PC-9 (cell line): ENCODE data around the gene INVS. TPM values are rescaled to one million over a fixed set of nuclear protein-coding genes. Genes with fewer than 3 reads are reported as not detected.

Source experiments
- BruUV-seq: library from RNA; stranded (reverse); fragments of 400-500 nt; replicated peaks from 2 replicates; lab custom pipeline; 2021; lab: Mats Ljungman, UMichigan
- CTCF ChIA-PET: fragments of 300-600 bp; sonication (Branson Sonifier 250); formaldehyde crosslinking; loops from one replicate; lab custom pipeline; 2022; ENCODE audit warnings: antibody characterized with exemption; lab: Charles Lee
- POLR2A ChIA-PET: fragments of 300-600 bp; sonication (Branson Sonifier 250); formaldehyde crosslinking; loops from one replicate; lab custom pipeline; 2022; ENCODE audit warnings: antibody characterized with exemption; ENCODE audit not compliant: unreplicated experiment; lab: Charles Lee
- DNase-seq, 2 experiments: peaks; one replicate each; pipeline versions ENCODE4 v3.0.0 to v3.0.0-alpha.2; 2015 to 2022; ENCODE audit warnings: mixed read lengths in 1 of 2
- H2AFZ ChIP-seq: fragments of 200-600 bp; sonication (generic); 2 replicates; pipeline ENCODE4 v1.8.1; 2017; ENCODE audit warnings: antibody characterized with exemption
- H3F3A ChIP-seq: fragments of 200-600 bp; sonication (generic); 2 replicates; pipeline ENCODE4 v1.8.1; 2017; ENCODE audit warnings: antibody characterized with exemption, mild to moderate bottlenecking, low read depth; ENCODE audit not compliant: insufficient read depth
- H3K27ac ChIP-seq: fragments of 200-600 bp; sonication (generic); 2 replicates; pipeline ENCODE4 v1.6.1; 2016; ENCODE audit warnings: mixed run types
- H3K27me3 ChIP-seq: fragments of 200-600 bp; sonication (generic); 2 replicates; pipeline ENCODE4 v1.6.1; 2016; ENCODE audit warnings: low read depth, mixed run types; ENCODE audit not compliant: insufficient read depth
- H3K36me3 ChIP-seq: fragments of 200-600 bp; sonication (generic); 2 replicates; pipeline ENCODE4 v1.6.1; 2016; ENCODE audit warnings: low read depth, mixed run types
- H3K4me1 ChIP-seq: fragments of 200-600 bp; sonication (generic); replicated peaks from 2 replicates; pipeline ENCODE4 v1.6.1; 2016; ENCODE audit warnings: mixed run types; ENCODE audit not compliant: insufficient read depth
- H3K4me2 ChIP-seq: fragments of 200-600 bp; sonication (generic); 2 replicates; pipeline ENCODE4 v1.6.1; 2017; ENCODE audit warnings: mixed run types
- H3K4me3 ChIP-seq: fragments of 200-600 bp; sonication (generic); 2 replicates; pipeline ENCODE4 v1.6.1; 2016; ENCODE audit warnings: mixed run types
- H3K79me2 ChIP-seq: fragments of 200-600 bp; sonication (generic); 2 replicates; pipeline ENCODE4 v1.6.1; 2017; ENCODE audit warnings: low read depth, mixed run types
- H3K9me2 ChIP-seq: fragments of 200-600 bp; sonication (generic); 2 replicates; pipeline ENCODE4 v1.8.1; 2017; ENCODE audit warnings: mild to moderate bottlenecking; ENCODE audit not compliant: insufficient read depth
- H3K9me3 ChIP-seq: fragments of 200-600 bp; sonication (generic); 2 replicates; pipeline ENCODE4 v1.8.1; 2016; ENCODE audit warnings: low read depth; ENCODE audit not compliant: insufficient read depth
- H4K20me1 ChIP-seq: fragments of 200-600 bp; sonication (generic); 2 replicates; pipeline ENCODE4 v1.8.1; 2017; ENCODE audit not compliant: insufficient read depth
- CTCF ChIP-seq: fragments of 200-600 bp; sonication (generic); conservative IDR thresholded peaks from 2 replicates; pipeline ENCODE4 v1.6.1; 2017; ENCODE audit warnings: mixed run types, antibody characterized with exemption, mild to moderate bottlenecking, moderate library complexity
- EZH2 ChIP-seq: fragments of 200-600 bp; sonication (generic); IDR thresholded peaks from 2 replicates; pipeline ENCODE4 v1.8.0; 2017; ENCODE audit warnings: antibody characterized with exemption, low read depth
- intact Hi-C: fragments of 100-400 bp; cut with micrococcal nuclease; formaldehyde crosslinking; loops from one replicate; pipeline ENCODE4 v1.10.0; 2022; ENCODE audit not compliant: unreplicated experiment
- total RNA-seq: library from RNA; stranded (reverse); gene quantifications from 2 replicates; pipeline ENCODE4 v1.2.3, GENCODE V29; 2021

Gene INVS
- total RNA-seq, 1 experiment from 2014 or later: 24.0 TPM

- intact Hi-C loops: no loop called here
- no peak overlapping the region for H3K4me3 ChIP-seq
Observed at GRCh38 chr9:100285080-100285479, 186.0 kb downstream of the INVS start.

GRCh38 chr9:100285601-100286000, 186.6 kb downstream of the INVS start:
- H3K4me1 ChIP-seq: no peaks in the 10 kb centered on the region
- H3K36me3 ChIP-seq: peaks cover 22% of the 10 kb centered on the region; the same call in 1 of the 2 replicates
- CTCF ChIA-PET: no interaction called here
- no peaks in the 10 kb centered on the region for H3F3A ChIP-seq
- no peak overlapping the region for H3K4me2 ChIP-seq
- H3K9me3 ChIP-seq: peaks cover 12% of the 10 kb centered on the region; the same call in 1 of the 2 replicates
- H3K9me2 ChIP-seq: no peaks in the 10 kb centered on the region
- TF ChIP-seq CTCF (no peak), EZH2 (no peak)
- H3K79me2 ChIP-seq: no peaks in the 10 kb centered on the region
- no peak overlapping the region for H3K4me3 ChIP-seq
- DNase-seq: no peak
- H3K27ac ChIP-seq: no peak overlapping the region
- no peaks in the 10 kb centered on the region for H4K20me1 ChIP-seq
- H3K27me3 ChIP-seq: no peaks in the 10 kb centered on the region
- POLR2A ChIA-PET: no interaction called here
- no peak overlapping the region for H2AFZ ChIP-seq
- intact Hi-C loops: no loop called here
- no TSS peak for BruUV-seq

More at GRCh38 chr9:100285080-100285479, 186.0 kb downstream of the INVS start:
- H3F3A ChIP-seq: no peaks in the 10 kb centered on the region
- H3K79me2 ChIP-seq: no peaks in the 10 kb centered on the region
- H3K4me1 ChIP-seq: no peaks in the 10 kb centered on the region
- H4K20me1 ChIP-seq: no peaks in the 10 kb centered on the region
- no peak for DNase-seq
- no peak overlapping the region for H2AFZ ChIP-seq
- peaks cover 12% of the 10 kb centered on the region; the same call in 1 of the 2 replicates for H3K9me3 ChIP-seq
- CTCF ChIA-PET: no interaction called here
- POLR2A ChIA-PET: no interaction called here
- no peak overlapping the region for H3K4me2 ChIP-seq
- H3K27ac ChIP-seq: no peak overlapping the region
- H3K27me3 ChIP-seq: no peaks in the 10 kb centered on the region
- no TSS peak for BruUV-seq
- peaks cover 17% of the 10 kb centered on the region; the same call in 1 of the 2 replicates for H3K36me3 ChIP-seq
- no peaks in the 10 kb centered on the region for H3K9me2 ChIP-seq
- TF ChIP-seq EZH2: no peak
- no peak for TF ChIP-seq CTCF

- BruUV-seq: no TSS peak
- Histone ChIP-seq H3K36me3 (peaks cover 23% of the 10 kb centered on the region; the same call in 1 of the 2 replicates), H3F3A (no peaks in the 10 kb centered on the region), H3K27ac (no peak overlapping the region), H3K79me2 (no peaks in the 10 kb centered on the region), H3K9me3 (peaks cover 12% of the 10 kb centered on the region; the same call in 1 of the 2 replicates), H3K4me1 (no peaks in the 10 kb centered on the region), H4K20me1 (no peaks in the 10 kb centered on the region), H3K4me2 (no peak overlapping the region), H3K4me3 (no peak overlapping the region), H3K27me3 (no peaks in the 10 kb centered on the region), H2AFZ (no peak overlapping the region), H3K9me2 (no peaks in the 10 kb centered on the region)
- CTCF ChIA-PET: no interaction called here
- TF ChIP-seq EZH2 (no peak), CTCF (no peak)
- intact Hi-C loops: no loop called here
- POLR2A ChIA-PET: no interaction called here
- no peak for DNase-seq
Observed at GRCh38 chr9:100286257-100286656, 187.2 kb downstream of the INVS start.
